GM21367 (cell line): Measurements from ENCODE around the gene CDK5.
"Not testable (repeated sequence)": the region's sequence is repeated elsewhere in the genome, so short reads cannot be mapped to it uniquely, and the experiment has no call there.

ENCODE experiments used
- ATAC-seq: cut with Tn5 transposase; IDR thresholded peaks from one replicate; pipeline ENCODE4 v1.9.1; 2021; ENCODE audit not compliant: unreplicated experiment

The CDK5 gene

GRCh38 chr7:151035902-151036301, 21.8 kb downstream of the CDK5 start:
- no peak for ATAC-seq

GRCh38 chr7:151035026-151035717, 22.5 kb downstream of the CDK5 start:
- no peak for ATAC-seq

GRCh38 chr7:151034312-151035025, 23.2 kb downstream of the CDK5 start:
- ATAC-seq = no peak

GRCh38 chr7:151033864-151034249, 23.8 kb downstream of the CDK5 start:
- no peak for ATAC-seq

- no peak for ATAC-seq
Observed at GRCh38 chr7:151032936-151033863, 24.5 kb downstream of the CDK5 start.

GRCh38 chr7:151031011-151031410, 26.7 kb downstream of the CDK5 start:
- no peak for ATAC-seq

GRCh38 chr7:151028948-151029501, 28.7 kb downstream of the CDK5 start:
- no peak for ATAC-seq

GRCh38 chr7:151028131-151028947, 29.4 kb downstream of the CDK5 start, which contains the start of gene ABCB8:
Gene ABCB8, plus strand, starts transcription at chr7:151028450. Its CDS starts 66 bp downstream, at chr7:151028516.
- ATAC-seq = peak; percentile 95

- ATAC-seq = not testable (repeated sequence)
Observed at GRCh38 chr7:151027728-151028130, 30.0 kb downstream of the CDK5 start.

GRCh38 chr7:151026771-151027727, 30.6 kb downstream of the CDK5 start:
- not testable (repeated sequence) for ATAC-seq

GRCh38 chr7:151025924-151026671, 31.6 kb downstream of the CDK5 start:
- no peak for ATAC-seq

- no peak for ATAC-seq
Observed at GRCh38 chr7:151024435-151025056, 33.2 kb downstream of the CDK5 start, which contains the start of gene ATG9B. Gene ATG9B, minus strand, starts transcription at chr7:151024494. Its CDS starts 71 bp downstream, at chr7:151024423.

- no peak for ATAC-seq
Observed at GRCh38 chr7:151023232-151023631, 34.5 kb downstream of the CDK5 start.

GRCh38 chr7:151020231-151020630, 37.5 kb downstream of the CDK5 start:
- no peak for ATAC-seq

GRCh38 chr7:151019130-151019447, 38.6 kb downstream of the CDK5 start:
- no peak for ATAC-seq

- ATAC-seq = no peak
Observed at GRCh38 chr7:151018421-151019129, 39.1 kb downstream of the CDK5 start.

GRCh38 chr7:151017953-151018420, 39.7 kb downstream of the CDK5 start:
- no peak for ATAC-seq
